Mesenchymal stem cell (in vitro differentiated cells and primary cell): Measurements from ENCODE around the gene XIST.

Experiments
- DNase-seq: peaks from one replicate; pipeline ENCODE4 v3.0.0-alpha.2; 2013
- H2AFZ ChIP-seq: one replicate; pipeline ENCODE4 v1.6.1; 2013; ENCODE audit warnings: low read depth, mild to moderate bottlenecking, control low read depth, inconsistent platforms, low read length, moderate library complexity
- H2AK5ac ChIP-seq: 2 replicates; pipeline ENCODE4 v1.6.1; 2013; ENCODE audit warnings: low read length, moderate library complexity, mild to moderate bottlenecking, inconsistent platforms; ENCODE audit not compliant: severe bottlenecking
- H2BK120ac ChIP-seq: one replicate; pipeline ENCODE4 v1.6.1; 2013; ENCODE audit warnings: low read depth, mild to moderate bottlenecking, inconsistent platforms, low read length, moderate library complexity
- H2BK12ac ChIP-seq, 2 experiments: one replicate each; pipeline ENCODE4 v1.6.1; 2013; ENCODE audit warnings: inconsistent platforms in 2 of 2, low read length in 2 of 2, mild to moderate bottlenecking in 2 of 2, moderate library complexity in 2 of 2, control low read depth in 1 of 2
- H2BK15ac ChIP-seq: one replicate; pipeline ENCODE4 v1.6.1; 2013; ENCODE audit warnings: mild to moderate bottlenecking, low read depth, inconsistent platforms; ENCODE audit not compliant: poor library complexity, severe bottlenecking
- H2BK5ac ChIP-seq: 2 replicates; pipeline ENCODE4 v1.6.1; 2013; ENCODE audit warnings: low read depth, mild to moderate bottlenecking, low read length, control low read depth, inconsistent platforms; ENCODE audit not compliant: poor library complexity, severe bottlenecking
- H3K14ac ChIP-seq, 2 experiments: one replicate each; pipeline ENCODE4 v1.6.1; 2013; ENCODE audit warnings: inconsistent platforms in 2 of 2, low read length in 2 of 2, control low read depth in 1 of 2, mild to moderate bottlenecking in 1 of 2, moderate library complexity in 1 of 2
- H3K18ac ChIP-seq, 2 experiments: one replicate each; pipeline ENCODE4 v1.6.1; 2013; ENCODE audit warnings: inconsistent platforms in 2 of 2, low read length in 2 of 2, control low read depth in 1 of 2, low read depth in 1 of 2, mild to moderate bottlenecking in 1 of 2
- H3K23ac ChIP-seq, 2 experiments: one replicate each; pipeline ENCODE4 v1.6.1; 2013; ENCODE audit warnings: inconsistent platforms in 2 of 2, low read length in 2 of 2, mild to moderate bottlenecking in 2 of 2, moderate library complexity in 2 of 2, control low read depth in 1 of 2
- H3K27ac ChIP-seq: 2 replicates; pipeline ENCODE4 v1.5.1; 2013; ENCODE audit warnings: mild to moderate bottlenecking, moderate library complexity, low read length, control low read depth, inconsistent platforms; ENCODE audit not compliant: poor library complexity, severe bottlenecking
- H3K27me3 ChIP-seq, 2 experiments: 2 replicates each; pipeline versions ENCODE4 v1.6.1 to v1.7.0; 2013; ENCODE audit warnings: low read length in 2 of 2, mild to moderate bottlenecking in 2 of 2, moderate library complexity in 2 of 2, control low read depth in 1 of 2, inconsistent platforms in 1 of 2; ENCODE audit not compliant: control insufficient read depth in 1 of 2, insufficient read depth in 1 of 2
- H3K36me3 ChIP-seq, 2 experiments: 2 replicates each; pipeline versions ENCODE4 v1.6.1 to v1.7.0; 2013; ENCODE audit warnings: low read length in 2 of 2, control low read depth in 1 of 2, inconsistent platforms in 1 of 2, low read depth in 1 of 2, mild to moderate bottlenecking in 1 of 2; ENCODE audit not compliant: insufficient read depth in 2 of 2, control insufficient read depth in 1 of 2
- H3K4ac ChIP-seq, 2 experiments: one replicate each; pipeline ENCODE4 v1.6.1; 2013; ENCODE audit warnings: inconsistent platforms in 2 of 2, low read length in 2 of 2, mild to moderate bottlenecking in 2 of 2, moderate library complexity in 2 of 2, control low read depth in 1 of 2, low read depth in 1 of 2
- H3K4me1 ChIP-seq: 2 replicates; pipeline ENCODE4 v1.6.1; 2013; ENCODE audit warnings: low read depth, low read length, control low read depth; ENCODE audit not compliant: control insufficient read depth, insufficient read depth
- H3K4me2 ChIP-seq: 2 replicates; pipeline ENCODE4 v1.6.1; 2013; ENCODE audit warnings: low read length, mild to moderate bottlenecking, inconsistent platforms; ENCODE audit not compliant: poor library complexity, severe bottlenecking
- H3K4me3 ChIP-seq, 2 experiments: 2 replicates each; pipeline versions ENCODE4 v1.5.1 to v1.7.0; 2013; ENCODE audit warnings: low read length in 2 of 2, mild to moderate bottlenecking in 2 of 2, control low read depth in 1 of 2, low read depth in 1 of 2; ENCODE audit not compliant: insufficient read depth in 1 of 2
- H3K79me1 ChIP-seq: replicated peaks from 2 replicates; pipeline ENCODE4 v1.6.1; 2013; ENCODE audit warnings: mild to moderate bottlenecking, control low read depth, low read length, inconsistent platforms; ENCODE audit not compliant: poor library complexity, severe bottlenecking
- H3K9ac ChIP-seq: 2 replicates; pipeline ENCODE4 v1.7.0; 2013; ENCODE audit warnings: mild to moderate bottlenecking, low read length, moderate library complexity
- H3K9me3 ChIP-seq: 2 replicates; pipeline ENCODE4 v1.7.0; 2013; ENCODE audit warnings: mild to moderate bottlenecking, low read length; ENCODE audit not compliant: control insufficient read depth
- H4K8ac ChIP-seq: one replicate; pipeline ENCODE4 v1.6.1; 2013; ENCODE audit warnings: inconsistent platforms, mild to moderate bottlenecking, low read length, moderate library complexity
- H4K91ac ChIP-seq: one replicate; pipeline ENCODE4 v1.6.1; 2013; ENCODE audit warnings: mild to moderate bottlenecking, low read length, inconsistent platforms
- WGBS: methylation state at CpG from one replicate; pipeline ENCODE4 v1.1.7; 2013; ENCODE audit warnings: mixed read lengths; 5-methylcytosine and 5-hydroxymethylcytosine counted together

XIST gene

DNA sequence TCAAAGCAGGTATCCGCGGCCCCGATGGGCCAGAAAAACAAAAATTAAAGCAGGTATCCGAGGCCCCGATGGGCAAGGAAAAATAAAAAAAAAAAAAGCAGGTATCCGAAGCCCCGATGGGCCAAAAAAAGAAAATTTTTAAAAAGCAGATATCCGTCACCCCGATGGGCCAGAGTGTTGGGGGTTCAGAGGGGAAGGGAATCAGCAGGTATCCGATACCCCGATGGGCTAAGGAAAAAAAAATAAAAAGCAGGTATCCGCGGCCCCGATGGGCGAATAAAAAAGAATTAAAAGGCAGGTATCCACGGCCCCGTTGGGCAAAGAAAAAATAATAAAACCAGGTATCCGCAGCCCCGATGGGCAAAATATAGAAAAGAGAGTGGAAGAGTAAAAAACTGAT, 492 bp downstream of the XIST start:
- no peak overlapping the region for H3K4ac ChIP-seq
- no peak overlapping the region for H2BK12ac ChIP-seq
- 97% methylated on average over 15 of the region's 19 CpGs for WGBS
- no peaks in the 10 kb centered on the region for H3K9me3 ChIP-seq
- peaks cover 0 to 3% of the 10 kb centered on the region in 2 experiments for H3K36me3 ChIP-seq
- DNase-seq = no peak
- peak overlapping the region; percentile 97 for H3K9ac ChIP-seq
- H3K4me2 ChIP-seq = no peak overlapping the region
- no peak overlapping the region for H4K91ac ChIP-seq
- H2BK120ac ChIP-seq = no peak overlapping the region
- no peak overlapping the region for H3K23ac ChIP-seq
- H2AFZ ChIP-seq = no peak overlapping the region
- no peak overlapping the region for H4K8ac ChIP-seq
- H2BK15ac ChIP-seq = no peak overlapping the region
- no peak overlapping the region for H3K18ac ChIP-seq
- peaks cover 0 to 4% of the 10 kb centered on the region in 2 experiments for H3K27me3 ChIP-seq
- no peak overlapping the region for H3K14ac ChIP-seq
- H3K4me1 ChIP-seq = no peaks in the 10 kb centered on the region
- no peak overlapping the region for H2AK5ac ChIP-seq
- no peak overlapping the region for H2BK5ac ChIP-seq
- H3K27ac ChIP-seq = no peak overlapping the region
- H3K79me1 ChIP-seq = no peaks in the 10 kb centered on the region
- peak overlapping the region in 1 of 2 experiments; percentile 85 for H3K4me3 ChIP-seq

DNA sequence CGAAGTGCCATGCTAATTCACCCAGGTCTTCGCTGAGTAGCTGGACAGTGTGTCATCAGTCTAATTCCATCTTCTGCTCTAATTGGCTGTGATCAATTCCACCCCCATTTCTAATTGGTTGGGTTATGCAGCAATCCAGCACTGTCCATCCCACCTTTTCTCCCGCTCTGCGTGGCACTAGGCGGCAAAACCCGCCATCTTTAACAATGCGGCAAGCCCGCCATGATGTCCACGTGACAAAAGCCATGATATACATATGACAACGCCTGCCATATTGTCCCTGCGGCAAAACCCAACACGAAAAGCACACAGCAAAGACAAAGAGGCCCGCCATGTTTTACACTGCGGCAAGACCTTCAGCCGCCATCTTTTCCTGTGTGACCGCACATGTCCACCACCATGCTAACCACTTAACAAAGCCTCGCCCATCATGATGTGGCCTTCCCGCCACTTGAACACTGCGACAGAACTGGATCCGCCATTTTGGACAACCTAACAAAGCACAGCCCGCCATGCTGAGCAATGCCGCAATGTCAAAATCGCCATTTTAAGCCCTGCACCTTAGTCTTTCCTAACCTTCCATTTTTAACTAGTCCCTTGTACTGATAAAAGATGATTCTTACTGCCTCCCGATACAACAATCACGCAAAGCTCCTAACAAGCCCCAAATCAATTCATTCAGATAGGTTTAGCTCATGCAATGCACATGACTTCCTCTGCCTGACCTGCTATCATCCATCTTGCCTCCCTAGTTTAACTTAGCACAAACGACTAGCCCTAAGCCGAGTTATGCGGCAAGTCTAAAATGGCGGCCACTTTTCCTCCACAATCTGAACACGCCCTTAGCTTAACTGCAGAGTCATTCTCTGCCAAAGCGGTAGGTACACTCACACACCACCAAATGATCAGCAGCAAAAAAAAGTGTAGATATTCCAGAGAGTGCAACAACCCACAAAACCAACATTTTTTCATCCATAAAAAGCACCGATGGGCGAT, 1.2 kb downstream of the XIST start:
- no peak overlapping the region for H2BK12ac ChIP-seq
- DNase-seq = no peak
- peaks cover 0 to 4% of the 10 kb centered on the region in 2 experiments for H3K27me3 ChIP-seq
- no peak overlapping the region for H3K18ac ChIP-seq
- H3K23ac ChIP-seq = no peak overlapping the region
- no peak overlapping the region for H3K27ac ChIP-seq
- no peak overlapping the region for H4K8ac ChIP-seq
- H3K4ac ChIP-seq = no peak overlapping the region
- H4K91ac ChIP-seq = no peak overlapping the region
- H3K79me1 ChIP-seq = no peaks in the 10 kb centered on the region
- H3K4me1 ChIP-seq = no peaks in the 10 kb centered on the region
- WGBS = 96% methylated on average over 33 of the region's 33 CpGs
- no peak overlapping the region for H3K14ac ChIP-seq
- H3K9ac ChIP-seq = peak overlapping the region; percentile 97
- H2AK5ac ChIP-seq = no peak overlapping the region
- no peak overlapping the region for H2AFZ ChIP-seq
- peaks cover 0 to 6% of the 10 kb centered on the region in 2 experiments for H3K36me3 ChIP-seq
- H3K4me3 ChIP-seq = peak overlapping the region in 1 of 2 experiments; percentile 85
- no peak overlapping the region for H2BK15ac ChIP-seq
- no peak overlapping the region for H2BK120ac ChIP-seq
- H2BK5ac ChIP-seq = no peak overlapping the region
- no peaks in the 10 kb centered on the region for H3K9me3 ChIP-seq
- no peak overlapping the region for H3K4me2 ChIP-seq

DNA sequence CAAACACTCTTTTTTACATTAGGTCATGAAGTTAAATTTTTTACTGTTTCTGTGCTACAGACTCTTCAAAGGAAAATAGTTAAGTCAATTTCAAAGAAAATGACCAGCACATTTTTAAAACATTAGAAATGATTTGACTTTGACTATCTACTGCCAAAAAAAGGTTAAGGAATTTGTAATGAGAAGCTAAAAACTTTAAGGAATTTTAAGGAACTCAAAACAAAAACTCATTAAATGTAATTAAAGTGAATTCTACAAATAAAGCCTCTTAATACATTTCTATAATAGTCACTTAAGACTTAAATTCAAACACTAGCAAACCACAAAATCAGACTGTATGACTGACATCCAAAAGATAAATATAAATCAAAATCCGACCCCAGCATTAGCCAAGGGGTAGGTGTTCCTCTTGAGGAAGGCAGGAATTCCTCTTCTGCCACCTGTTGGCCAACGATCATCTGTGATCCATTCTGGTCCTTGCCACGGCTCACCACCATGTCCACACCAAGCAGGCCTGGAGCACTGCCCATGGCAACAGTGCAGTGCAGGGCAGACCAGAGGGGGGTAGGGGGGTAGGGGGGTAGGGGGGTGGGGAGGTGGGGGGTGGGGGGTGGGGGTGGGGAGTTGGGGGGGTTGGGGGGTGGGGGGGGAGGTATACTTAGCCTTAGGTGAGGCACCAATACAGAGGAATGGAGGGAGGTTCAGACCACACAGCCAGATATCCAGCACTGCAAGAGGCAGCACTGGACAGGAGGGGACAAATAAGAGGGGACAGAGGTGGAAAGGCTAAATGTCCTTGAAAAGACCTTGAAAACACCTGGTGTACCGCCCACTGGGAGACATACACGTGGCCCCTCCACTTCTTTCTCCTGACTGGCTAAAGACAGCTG, 2.1 kb downstream of the XIST start:
- Histone ChIP-seq H3K4ac (no peak overlapping the region), H2AK5ac (no peak overlapping the region)
- 68% methylated on average over 3 of the region's 5 CpGs for WGBS

More for the DNA sequence above, 2.1 kb downstream of the XIST start:
- Histone ChIP-seq H2AFZ (no peak overlapping the region), H2BK120ac (no peak overlapping the region), H4K8ac (no peak overlapping the region), H4K91ac (no peak overlapping the region), H3K23ac (no peak overlapping the region), H3K9me3 (no peaks in the 10 kb centered on the region), H2BK15ac (no peak overlapping the region), H2BK12ac (no peak overlapping the region), H3K9ac (peak overlapping the region; percentile 69), H3K4me3 (peak overlapping the region in 1 of 2 experiments; percentile 85), H3K14ac (no peak overlapping the region), H3K36me3 (peaks cover 0 to 10% of the 10 kb centered on the region in 2 experiments), H3K27ac (no peak overlapping the region), H2BK5ac (no peak overlapping the region), H3K27me3 (peaks cover 0 to 4% of the 10 kb centered on the region in 2 experiments), H3K79me1 (no peaks in the 10 kb centered on the region), H3K4me2 (no peak overlapping the region), H3K4me1 (no peaks in the 10 kb centered on the region), H3K18ac (no peak overlapping the region)
- no peak for DNase-seq
